Type B pancreatic cell (in vitro differentiated cells): Measurements from ENCODE around the gene ITPK1. TPM values are rescaled to one million over a fixed set of nuclear protein-coding genes. Genes with fewer than 3 reads are reported as not detected.

Source experiments
- DNase-seq: peaks from one replicate; pipeline ENCODE4 v3.0.0; 2021; ENCODE audit warnings: mixed read lengths; ENCODE audit not compliant: unreplicated experiment; ENCODE audit errors: extremely low spot score
- H3K27ac Mint-ChIP-seq: 2 replicates; pipeline ENCODE4 v1.8.0; 2021; ENCODE audit warnings: mild to moderate bottlenecking, mixed read lengths
- H3K27me3 Mint-ChIP-seq: 2 replicates; pipeline ENCODE4 v1.8.0; 2021; ENCODE audit warnings: mixed read lengths
- H3K36me3 Mint-ChIP-seq: 2 replicates; pipeline ENCODE4 v1.8.0; 2021; ENCODE audit warnings: mixed read lengths
- H3K4me1 Mint-ChIP-seq: one replicate; pipeline ENCODE4 v1.8.0; 2021; ENCODE audit warnings: mixed read lengths; ENCODE audit not compliant: unreplicated experiment
- H3K4me3 Mint-ChIP-seq: 2 replicates; pipeline ENCODE4 v1.8.0; 2021; ENCODE audit warnings: mild to moderate bottlenecking, mixed read lengths
- H3K9me3 Mint-ChIP-seq: 2 replicates; pipeline ENCODE4 v1.8.0; 2021; ENCODE audit warnings: mixed read lengths
- CTCF ChIP-seq: fragments of 200-600 bp; sonication (generic); conservative IDR thresholded peaks from 2 replicates; pipeline ENCODE4 v1.5.0; 2021; ENCODE audit warnings: antibody characterized with exemption, mild to moderate bottlenecking
- total RNA-seq: library from RNA; stranded (reverse); gene quantifications from 2 replicates; pipeline ENCODE4 v1.2.1, GENCODE V29; 2021; ENCODE audit warnings: low replicate concordance

ITPK1 gene
- total RNA-seq, 1 donor from 2014 or later = 40.2 TPM

DNA sequence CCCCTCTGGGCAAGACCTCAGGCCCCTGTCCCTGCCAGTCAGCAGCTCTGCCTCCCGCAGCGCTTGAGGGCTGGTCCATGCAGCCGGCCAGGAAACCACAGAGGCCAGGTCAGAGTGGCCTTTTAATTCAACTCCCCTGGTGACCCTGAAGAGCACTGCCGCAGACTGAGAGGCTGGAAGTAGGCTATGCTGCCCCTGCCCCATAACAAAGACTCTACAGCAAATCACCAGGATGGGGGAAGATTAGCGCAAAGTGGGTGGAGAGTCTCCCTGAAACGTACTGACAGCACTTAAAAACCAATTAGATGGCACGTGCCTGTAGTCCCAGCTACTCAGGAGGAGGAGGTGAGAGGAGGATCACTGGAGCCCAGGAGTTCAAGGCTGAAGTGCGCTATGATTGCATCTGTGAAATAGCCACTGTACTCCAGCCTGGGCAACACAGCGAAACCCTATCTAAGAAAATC lies 70.5 kb downstream of the ITPK1 start:
- H3K4me1 Mint-ChIP-seq = peaks cover 65% of the 10 kb centered on the region
- no peak for DNase-seq
- peaks cover 5% of the 10 kb centered on the region for H3K36me3 Mint-ChIP-seq

GRCh38 chr14:93044556-93044955 lies 71.2 kb downstream of the ITPK1 start:
- no peaks in the 10 kb centered on the region for H3K27me3 Mint-ChIP-seq

More for the DNA sequence above, 70.5 kb downstream of the ITPK1 start:
- no peak for TF ChIP-seq CTCF
- H3K9me3 Mint-ChIP-seq = no peaks in the 10 kb centered on the region
- no peak overlapping the region for H3K4me3 Mint-ChIP-seq
- peak overlapping the region; percentile 93 for H3K27ac Mint-ChIP-seq
- no peaks in the 10 kb centered on the region for H3K27me3 Mint-ChIP-seq

GRCh38 chr14:93044121-93044520 lies 71.6 kb downstream of the ITPK1 start:
- H3K4me1 Mint-ChIP-seq = peaks cover 58% of the 10 kb centered on the region
- H3K36me3 Mint-ChIP-seq = peaks cover 5% of the 10 kb centered on the region
- peak overlapping the region; percentile 6 for H3K4me3 Mint-ChIP-seq
- no peaks in the 10 kb centered on the region for H3K27me3 Mint-ChIP-seq
- no peak for DNase-seq
- TF ChIP-seq CTCF = no peak
- H3K9me3 Mint-ChIP-seq = no peaks in the 10 kb centered on the region
- H3K27ac Mint-ChIP-seq = peak overlapping the region; percentile 93

More at GRCh38 chr14:93044556-93044955, 71.2 kb downstream of the ITPK1 start:
- H3K27ac Mint-ChIP-seq = peak overlapping the region; percentile 93
- no peak overlapping the region for H3K4me3 Mint-ChIP-seq
- H3K9me3 Mint-ChIP-seq = no peaks in the 10 kb centered on the region
- no peak for DNase-seq
- peaks cover 58% of the 10 kb centered on the region for H3K4me1 Mint-ChIP-seq
- H3K36me3 Mint-ChIP-seq = peaks cover 5% of the 10 kb centered on the region
- no peak for TF ChIP-seq CTCF

GRCh38 chr14:93042968-93043940 lies 72.5 kb downstream of the ITPK1 start:
- no peak for TF ChIP-seq CTCF
- H3K4me3 Mint-ChIP-seq = no peak overlapping the region
- no peaks in the 10 kb centered on the region for H3K27me3 Mint-ChIP-seq
- peaks cover 59% of the 10 kb centered on the region for H3K4me1 Mint-ChIP-seq
- no peaks in the 10 kb centered on the region for H3K9me3 Mint-ChIP-seq
- peaks cover 5% of the 10 kb centered on the region for H3K36me3 Mint-ChIP-seq
- no peak for DNase-seq
- H3K27ac Mint-ChIP-seq = peak overlapping the region; percentile 93

DNA sequence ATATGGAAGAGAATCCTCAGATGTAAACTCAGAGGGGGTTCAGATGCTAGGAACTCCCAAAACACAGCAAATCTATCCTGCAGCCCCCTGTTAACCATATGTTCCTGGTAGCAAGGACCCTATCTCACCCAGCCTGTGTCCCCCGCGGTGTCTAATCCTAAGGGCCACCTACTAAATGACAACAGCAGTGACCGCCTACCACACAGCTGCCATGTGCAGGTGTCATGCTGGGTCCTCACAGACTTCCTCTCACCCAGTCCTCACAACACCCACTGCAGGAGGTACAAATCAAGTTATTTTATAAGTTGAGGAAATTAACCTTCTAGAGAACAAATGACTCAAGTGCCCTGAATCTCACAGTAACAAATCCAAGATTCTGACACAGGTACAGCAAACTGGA lies 73.9 kb downstream of the ITPK1 start:
- no peak for TF ChIP-seq CTCF
- peak overlapping the region; percentile 53 for H3K27ac Mint-ChIP-seq

More for the DNA sequence above, 73.9 kb downstream of the ITPK1 start:
- H3K9me3 Mint-ChIP-seq = no peaks in the 10 kb centered on the region
- H3K4me1 Mint-ChIP-seq = peaks cover 64% of the 10 kb centered on the region
- H3K4me3 Mint-ChIP-seq = no peak overlapping the region
- H3K27me3 Mint-ChIP-seq = no peaks in the 10 kb centered on the region
- DNase-seq = no peak
- H3K36me3 Mint-ChIP-seq = peaks cover 5% of the 10 kb centered on the region
